NCI-H526 (cell line): ENCODE measurements around the gene PRKG1.
"Not testable (repeated sequence)": the region's sequence is repeated elsewhere in the genome, so short reads cannot be mapped to it uniquely, and the experiment has no call there.

Experiments
- DNase-seq, 2 experiments: peaks; one replicate each; lab custom pipeline; 2025; lab: John Stamatoyannopoulos, UW

The PRKG1 gene

GRCh38 chr10:51427758-51428157 is 353.5 kb downstream of the PRKG1 start:
- DNase-seq, result no peak

- no peak for DNase-seq
Measured at GRCh38 chr10:51430506-51430905, 356.2 kb downstream of the PRKG1 start.

GRCh38 chr10:51433949-51434475 is 359.7 kb downstream of the PRKG1 start:
- no peak for DNase-seq

GRCh38 chr10:51436805-51437204 is 362.5 kb downstream of the PRKG1 start:
- DNase-seq, result no peak

- no peak for DNase-seq
Measured at GRCh38 chr10:51439645-51440044, 365.4 kb downstream of the PRKG1 start.

GRCh38 chr10:51445588-51445987 is 371.3 kb downstream of the PRKG1 start:
- no peak for DNase-seq

- DNase-seq, result no peak
Measured at GRCh38 chr10:51447119-51447518, 372.8 kb downstream of the PRKG1 start.

GRCh38 chr10:51455762-51456161 is 381.5 kb downstream of the PRKG1 start:
- not testable (repeated sequence) for DNase-seq

GRCh38 chr10:51459476-51459875 is 385.2 kb downstream of the PRKG1 start:
- DNase-seq, result no peak

GRCh38 chr10:51462076-51462779 is 387.9 kb downstream of the PRKG1 start:
- no peak for DNase-seq

GRCh38 chr10:51468424-51468823 is 394.1 kb downstream of the PRKG1 start:
- no peak for DNase-seq

GRCh38 chr10:51469686-51470085 is 395.4 kb downstream of the PRKG1 start:
- no peak for DNase-seq

- no peak for DNase-seq
Measured at GRCh38 chr10:51471271-51471670, 397.0 kb downstream of the PRKG1 start.

GRCh38 chr10:51472154-51472553 is 397.9 kb downstream of the PRKG1 start:
- DNase-seq, result no peak

- no peak for DNase-seq
Measured at GRCh38 chr10:51479711-51480110, 405.4 kb downstream of the PRKG1 start.

GRCh38 chr10:51485668-51486067 is 411.4 kb downstream of the PRKG1 start:
- no peak for DNase-seq

- DNase-seq, result no peak
Measured at GRCh38 chr10:51487576-51487975, 413.3 kb downstream of the PRKG1 start.

- no peak for DNase-seq
Measured at GRCh38 chr10:51488766-51489408, 414.6 kb downstream of the PRKG1 start.

- DNase-seq, result no peak
Measured at GRCh38 chr10:51498424-51498823, 424.1 kb downstream of the PRKG1 start.

GRCh38 chr10:51501396-51501795 is 427.1 kb downstream of the PRKG1 start:
- DNase-seq, result no peak

GRCh38 chr10:51502124-51502523 is 427.8 kb downstream of the PRKG1 start:
- DNase-seq, result no peak

GRCh38 chr10:51503378-51503777 is 429.1 kb downstream of the PRKG1 start:
- DNase-seq, result no peak

- no peak for DNase-seq
Measured at GRCh38 chr10:51507476-51507875, 433.2 kb downstream of the PRKG1 start.

- no peak for DNase-seq
Measured at GRCh38 chr10:51508156-51508555, 433.9 kb downstream of the PRKG1 start.
